Motor neuron (in vitro differentiated cells): ENCODE measurements around the gene TTC23L. TPM values are rescaled to one million over a fixed set of nuclear protein-coding genes. Genes with fewer than 3 reads are reported as not detected.

Source experiments
- ATAC-seq, 8 experiments: fragments of 200-7000 bp; cut with Tn5 transposase; replicated peaks in 6 of 8; 2 replicates each; pipeline ENCODE4 v1.8.0; 2021; ENCODE audit warnings: mild to moderate bottlenecking in 8 of 8, moderate library complexity in 8 of 8
- H3K27ac ChIP-seq, 2 donors: fragments of 250-450 bp; sonication (Bioruptor Pico); 2 replicates each; pipeline ENCODE4 v1.9.0; 2021; ENCODE audit warnings: antibody characterized with exemption in 2 of 2, mild to moderate bottlenecking in 2 of 2, moderate library complexity in 1 of 2
- H3K4me1 ChIP-seq, 2 donors: fragments of 250-450 bp; sonication (Bioruptor Pico); replicated peaks in 1 of 2; 2 replicates each; pipeline ENCODE4 v1.6.1; 2021; ENCODE audit warnings: antibody characterized with exemption in 2 of 2, mild to moderate bottlenecking in 2 of 2, moderate library complexity in 1 of 2
- H3K4me3 ChIP-seq, 5 donors: fragments of 250-450 bp; sonication (Bioruptor Pico); 2 replicates each; pipeline ENCODE4 v1.9.0; 2021; ENCODE audit warnings: antibody characterized with exemption in 5 of 5, mild to moderate bottlenecking in 5 of 5, moderate library complexity in 4 of 5
- WGBS, 10 experiments: fragments of 450-650 bp; shearing (Covaris generic); methylation state at CpG; one replicate each; pipeline ENCODE4 v1.0.0; 2022; 5-methylcytosine and 5-hydroxymethylcytosine counted together
- in situ Hi-C, 9 experiments: fragments of 400-800 bp; cut with MboI; loops; one replicate each; pipeline ENCODE4 v1.15.0; 2021; ENCODE audit warnings: low sequenced_read_pairs in 9 of 9, low pct_unique_long_range_greater_than_20kb in 2 of 9; ENCODE audit not compliant: unreplicated experiment in 9 of 9
- total RNA-seq, 8 experiments: library from RNA; unstranded; fragments of 300-600 nt; gene quantifications; 2 replicates each; pipeline versions ENCODE4 v1.2.3 to v1.2.4, GENCODE V29; 2022

TTC23L gene
- total RNA-seq, 8 experiments from 2014 or later, result 1.4 to 13.5 (median 1.9) TPM

DNA sequence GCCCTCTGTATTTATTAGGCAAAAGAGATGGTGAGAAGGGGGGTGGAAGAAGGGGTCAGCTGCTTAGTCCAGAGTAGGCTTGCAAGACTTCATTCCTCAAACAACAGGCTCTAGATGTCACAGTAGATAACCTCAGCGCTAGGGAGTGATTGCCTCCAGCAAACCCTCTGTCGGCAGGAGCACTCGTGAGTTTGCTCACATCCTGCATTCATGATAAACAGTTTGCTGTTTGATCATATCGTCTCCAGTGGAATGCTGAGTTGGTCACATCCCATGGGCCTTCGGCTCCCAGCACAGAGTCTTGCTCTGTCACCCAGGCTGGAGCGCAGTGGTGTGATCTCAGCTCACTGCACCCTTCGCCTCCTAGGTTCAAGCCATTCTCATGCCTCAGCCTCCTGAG lies 3.6 kb downstream of the TTC23L start:
- WGBS, 10 experiments, result 28 to 100% (median 92%) methylated on average over 1 to 6 of the region's 7 CpGs; no CpG with 5 or more reads in 2 of the 10 experiments
- Histone ChIP-seq H3K4me1 (peaks cover 3 to 9% of the 10 kb centered on the region in 2 donors), H3K4me3 (no peak overlapping the region), H3K27ac (no peak overlapping the region)
- in situ Hi-C loops, result no loop called here
- no peak for ATAC-seq

DNA sequence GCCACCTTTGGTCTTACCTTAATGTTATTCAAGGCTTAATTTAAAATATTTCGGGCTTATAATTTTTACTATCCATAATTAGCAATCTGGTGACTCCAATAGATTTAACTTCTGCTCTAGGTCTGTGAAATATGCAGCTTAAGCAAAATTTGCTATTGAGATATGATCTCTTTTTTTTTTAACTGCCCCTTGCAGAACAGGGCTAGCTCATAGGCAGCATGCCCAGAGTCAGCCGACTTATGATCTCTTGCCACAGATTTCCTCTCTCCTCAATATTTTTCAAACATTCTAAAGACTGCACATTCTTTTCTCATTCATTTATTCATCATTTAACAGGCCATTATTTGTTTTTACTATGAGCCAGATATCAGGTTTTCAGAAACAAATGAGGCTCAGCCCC lies 4.5 kb downstream of the TTC23L start:
- ATAC-seq, result no peak
- 18 to 100% (median 86%) methylated on average over 1 to 2 of the region's 2 CpGs; no CpG with 5 or more reads in 1 of the 10 experiments for WGBS, 10 experiments
- Histone ChIP-seq H3K4me1 (peaks cover 3 to 7% of the 10 kb centered on the region in 2 donors), H3K27ac (no peak overlapping the region), H3K4me3 (no peak overlapping the region)
- in situ Hi-C loops, result no loop called here

DNA sequence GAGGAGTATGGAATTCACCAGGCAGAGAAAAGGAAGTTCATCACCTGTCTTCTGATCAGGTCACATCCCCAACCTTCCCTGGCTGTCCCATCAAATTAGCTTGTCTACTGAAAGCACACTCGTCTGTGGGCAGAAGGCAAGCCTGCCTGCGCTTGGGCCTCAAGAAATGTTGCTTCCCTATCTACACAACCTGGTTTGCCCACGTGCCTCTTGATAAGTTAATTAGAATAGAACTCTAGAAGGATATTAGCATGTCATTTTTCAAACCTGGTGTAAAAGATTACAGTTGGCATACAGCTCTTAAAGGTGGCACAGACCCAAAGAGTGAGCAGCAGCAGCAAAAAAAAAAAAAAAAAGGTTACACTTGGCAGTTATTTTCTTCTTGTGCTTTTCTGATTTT lies 5.1 kb downstream of the TTC23L start:
- 50 to 100% (median 80%) methylated on average over 1 to 2 of the region's 3 CpGs; no CpG with 5 or more reads in 3 of the 10 experiments for WGBS, 10 experiments
- ATAC-seq, result no peak
- Histone ChIP-seq H3K4me1 (peaks cover 3 to 4% of the 10 kb centered on the region in 2 donors), H3K4me3 (no peak overlapping the region), H3K27ac (no peak overlapping the region)
- in situ Hi-C loops, result no loop called here

DNA sequence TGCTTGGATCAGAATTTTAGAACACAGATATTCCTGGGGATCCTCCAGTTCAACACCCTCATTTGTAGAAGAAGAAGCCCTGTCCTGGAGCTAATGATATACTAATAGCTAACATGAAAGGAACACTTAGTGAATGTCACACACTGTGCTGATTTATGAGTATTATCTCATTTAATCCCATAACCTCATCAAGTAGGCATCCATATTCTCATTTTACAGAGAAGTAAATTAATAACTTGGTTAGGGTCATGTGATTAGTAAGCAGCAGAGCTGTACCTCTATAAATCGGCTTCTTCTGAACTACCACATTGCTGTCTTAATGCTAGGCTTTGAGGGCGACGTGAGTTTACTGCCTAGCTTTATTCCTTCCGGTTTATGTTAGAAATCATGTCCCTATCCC lies 6.0 kb downstream of the TTC23L start:
- WGBS, 10 experiments, result 80 to 100% (median 100%) methylated on average over 1 to 3 of the region's 4 CpGs; no CpG with 5 or more reads in 3 of the 10 experiments
- in situ Hi-C loops, result no loop called here
- no peak for ATAC-seq
- Histone ChIP-seq H3K27ac (no peak overlapping the region), H3K4me1 (no peaks in the 10 kb centered on the region), H3K4me3 (no peak overlapping the region)

DNA sequence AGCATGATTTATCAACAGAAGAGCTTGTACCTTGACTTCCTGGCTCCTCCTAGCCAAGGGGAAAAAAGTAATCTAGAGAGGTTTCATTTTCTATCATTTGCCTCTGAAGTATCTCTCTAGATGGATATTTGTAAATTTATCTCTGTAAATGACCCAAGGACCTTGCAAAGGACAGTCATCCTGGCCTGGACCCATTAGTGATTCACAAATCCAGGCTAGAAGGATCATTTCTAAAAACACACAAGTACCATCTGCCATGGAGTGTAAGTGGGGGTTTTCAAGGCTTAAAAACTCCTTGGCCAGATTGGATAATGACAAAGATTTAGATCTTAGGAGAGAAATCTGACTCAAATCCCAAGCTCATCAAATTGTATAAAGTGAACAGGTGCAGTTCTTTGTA lies 8.1 kb downstream of the TTC23L start:
- no peak for ATAC-seq

DNA sequence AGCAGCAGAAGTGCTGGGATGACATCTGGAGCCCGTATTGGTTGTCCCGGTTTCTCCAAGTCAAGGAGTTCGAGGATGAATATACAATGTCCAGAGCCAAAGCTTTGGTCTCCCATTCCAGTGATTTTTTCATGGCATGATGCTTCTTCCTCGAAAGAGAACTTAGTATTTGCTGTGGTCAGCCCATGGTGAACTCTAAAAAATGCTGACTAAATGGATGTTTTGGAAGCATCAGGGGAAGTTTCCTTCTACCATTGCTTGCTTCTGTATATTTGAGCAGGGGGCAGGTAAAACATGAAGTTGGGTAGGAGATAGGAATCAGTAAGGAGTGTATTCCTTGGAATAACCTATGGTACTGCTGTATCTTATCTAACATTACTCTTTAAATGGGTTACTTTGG lies 8.6 kb downstream of the TTC23L start:
- 67 to 96% (median 83%) methylated on average over 1 to 4 of the region's 4 CpGs; no CpG with 5 or more reads in 3 of the 10 experiments for WGBS, 10 experiments
- Histone ChIP-seq H3K4me1 (no peaks in the 10 kb centered on the region), H3K27ac (no peak overlapping the region), H3K4me3 (no peak overlapping the region)
- in situ Hi-C loops, result no loop called here
- no peak for ATAC-seq

More for the DNA sequence above, 8.1 kb downstream of the TTC23L start:
- Histone ChIP-seq H3K27ac (no peak overlapping the region), H3K4me1 (no peaks in the 10 kb centered on the region), H3K4me3 (no peak overlapping the region)
- in situ Hi-C loops, result no loop called here

DNA sequence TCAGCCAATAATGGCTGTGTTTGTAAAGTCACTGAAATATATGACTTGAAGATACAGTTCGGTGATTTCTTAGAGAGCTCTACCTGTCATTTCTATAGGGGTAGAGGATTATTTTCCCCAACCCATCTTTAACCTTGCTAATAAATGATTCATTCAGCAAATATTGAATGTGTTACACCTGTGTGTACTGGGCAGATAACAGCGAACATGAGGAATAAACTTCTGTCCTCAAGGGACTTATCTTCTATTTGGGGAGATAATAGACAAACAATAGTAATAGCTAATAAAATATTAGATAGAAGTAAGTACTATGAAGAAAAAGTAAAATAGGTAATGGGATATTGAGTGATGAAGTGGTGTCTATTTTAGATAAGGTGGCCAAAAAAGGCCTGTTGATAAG lies 9.3 kb downstream of the TTC23L start:
- Histone ChIP-seq H3K27ac (no peak overlapping the region), H3K4me1 (no peaks in the 10 kb centered on the region), H3K4me3 (no peak overlapping the region)
- WGBS, 10 experiments, result 0 to 100% (median 93%) methylated on average over 1 to 2 of the region's 2 CpGs
- in situ Hi-C loops, result no loop called here
- ATAC-seq, result no peak

DNA sequence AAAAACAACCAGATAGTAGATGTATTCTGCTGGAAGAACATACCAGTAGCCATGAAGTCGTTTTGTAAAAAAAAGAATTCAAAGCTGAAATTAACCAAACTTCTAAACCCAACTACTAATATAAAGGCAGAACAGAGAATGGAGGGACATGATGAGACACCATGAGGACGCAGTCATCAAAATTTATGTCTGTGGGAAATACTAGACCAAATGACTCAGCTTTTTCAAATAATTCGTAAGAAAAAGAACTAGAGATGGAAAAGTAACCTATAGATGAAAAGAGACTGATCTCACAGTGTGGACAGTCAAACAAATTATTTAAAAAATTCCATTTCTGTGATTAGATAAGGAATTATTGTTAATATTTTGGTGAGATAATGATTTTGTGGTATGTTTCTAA lies 10.3 kb downstream of the TTC23L start:
- WGBS, 10 experiments, result 51 to 97% (median 89%) methylated on average over 2 to 3 of the region's 3 CpGs
- Histone ChIP-seq H3K4me3 (no peak overlapping the region), H3K27ac (no peak overlapping the region), H3K4me1 (peaks cover 0 to 4% of the 10 kb centered on the region in 2 donors)
- ATAC-seq, result no peak
- in situ Hi-C loops, result no loop called here

DNA sequence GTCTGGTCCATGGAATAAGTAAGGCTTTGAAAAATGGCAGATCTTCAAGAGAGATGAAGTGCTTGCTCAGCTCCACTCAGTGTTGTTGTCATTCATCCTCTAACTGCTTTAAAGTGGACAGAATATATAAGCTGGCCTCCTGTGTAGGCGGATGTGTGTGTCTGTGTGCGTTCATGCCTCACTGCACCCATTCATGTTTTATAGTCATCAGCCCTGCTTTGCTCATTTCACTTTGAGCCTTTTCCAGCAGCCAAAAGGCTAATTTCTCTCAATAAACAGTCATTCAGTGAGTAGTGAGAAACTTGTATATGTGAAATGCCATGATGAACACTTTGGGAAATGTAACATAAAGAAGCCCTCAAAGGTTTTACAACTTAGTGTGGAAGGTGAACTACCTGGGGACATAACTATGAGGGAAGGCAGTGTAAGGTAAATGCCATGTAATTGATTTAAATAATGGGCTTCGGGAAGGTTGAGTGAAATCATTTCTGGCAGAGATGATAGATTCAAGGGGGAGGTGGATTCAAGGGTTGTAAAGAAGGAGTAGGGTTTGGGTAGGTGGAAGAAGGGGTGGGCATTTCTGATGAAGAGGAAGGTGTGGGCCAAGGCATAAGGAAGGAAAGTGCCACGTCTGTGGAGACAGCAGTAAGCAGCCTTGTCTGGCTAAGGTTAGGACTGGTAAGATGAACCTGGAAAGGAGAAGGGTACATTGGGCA lies 15.7 kb downstream of the TTC23L start:
- 21 to 100% (median 40%) methylated on average over 1 to 4 of the region's 4 CpGs; no CpG with 5 or more reads in 2 of the 10 experiments for WGBS, 10 experiments

DNA sequence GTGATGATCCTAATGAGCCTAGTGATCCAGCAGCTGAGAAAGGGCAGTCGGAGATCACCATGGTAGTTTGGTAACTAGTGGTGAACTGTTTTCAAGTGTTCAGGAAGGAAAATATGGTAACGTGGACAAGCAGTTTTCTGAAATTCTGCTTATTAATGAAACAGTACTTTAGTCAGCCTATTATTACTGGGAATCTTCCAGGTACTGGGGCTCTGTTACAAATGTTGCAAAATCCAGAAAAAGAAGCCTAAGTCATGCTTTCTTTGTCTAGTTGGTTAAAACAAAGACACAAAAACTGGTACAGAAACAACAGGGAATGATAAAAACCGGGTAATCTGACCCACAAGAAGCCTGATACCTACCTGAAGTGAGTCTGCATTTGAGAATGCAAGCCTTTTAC lies 18.2 kb downstream of the TTC23L start:
- ATAC-seq, result no peak
- 31 to 100% (median 80%) methylated on average over 1 to 3 of the region's 3 CpGs for WGBS, 10 experiments
- Histone ChIP-seq H3K4me1 (peaks cover 5 to 16% of the 10 kb centered on the region in 2 donors), H3K4me3 (no peak overlapping the region), H3K27ac (no peak overlapping the region)
- in situ Hi-C loops, result no loop called here

More for the DNA sequence above, 15.7 kb downstream of the TTC23L start:
- Histone ChIP-seq H3K4me3 (no peak overlapping the region), H3K4me1 (peaks cover 5 to 13% of the 10 kb centered on the region in 2 donors), H3K27ac (no peak overlapping the region)
- in situ Hi-C loops, result no loop called here
- ATAC-seq, result peak in 5 of 8 experiments; percentile 87 to 100 (median 100)

DNA sequence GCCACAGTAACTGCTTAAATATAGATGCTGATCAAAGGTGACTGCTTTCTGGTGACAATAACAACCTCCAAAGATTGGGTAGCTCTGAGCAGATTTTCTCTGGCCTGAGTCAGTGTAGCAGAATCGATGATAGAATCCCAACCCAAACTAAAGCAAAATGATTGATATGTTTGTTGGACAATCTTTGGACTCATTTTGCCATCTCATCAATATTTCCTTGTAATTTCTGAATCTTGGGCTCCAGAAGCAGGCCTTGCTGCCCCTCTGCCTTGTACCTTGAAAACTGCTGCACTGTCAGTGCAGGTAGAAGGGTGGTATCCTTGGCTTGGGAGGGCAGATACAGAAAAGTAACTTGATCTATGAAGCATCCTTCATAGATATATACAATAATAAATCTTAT lies 18.9 kb downstream of the TTC23L start:
- 71 to 100% (median 81%) methylated on average over 1 of the region's 1 CpG; no CpG with 5 or more reads in 4 of the 10 experiments for WGBS, 10 experiments
- in situ Hi-C loops, result no loop called here
- no peak for ATAC-seq

DNA sequence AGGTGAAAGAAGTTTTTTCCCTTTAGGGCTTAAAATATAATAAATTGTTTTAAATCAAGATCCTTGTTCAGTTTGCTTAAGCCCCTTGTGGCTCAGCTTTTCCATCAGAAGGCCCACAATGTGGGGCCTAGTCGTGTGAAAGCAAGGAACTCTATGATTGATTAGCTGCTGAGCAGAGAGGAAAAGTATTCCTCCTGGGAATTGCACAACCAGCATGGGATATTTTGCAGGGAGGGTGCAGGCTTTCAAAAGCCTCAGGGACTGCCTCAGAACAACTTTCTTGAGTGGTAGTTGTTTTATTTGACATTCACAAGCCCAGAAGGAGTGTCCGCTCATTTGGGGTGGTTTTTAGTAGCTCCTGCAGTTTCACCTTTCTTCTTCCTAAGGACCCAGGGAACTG lies 19.8 kb downstream of the TTC23L start:
- WGBS, 10 experiments, result 20 to 100% (median 42%) methylated on average over 1 to 2 of the region's 2 CpGs; no CpG with 5 or more reads in 3 of the 10 experiments

More for the DNA sequence above, 18.9 kb downstream of the TTC23L start:
- Histone ChIP-seq H3K4me3 (no peak overlapping the region), H3K4me1 (peaks cover 5 to 16% of the 10 kb centered on the region in 2 donors), H3K27ac (no peak overlapping the region)

DNA sequence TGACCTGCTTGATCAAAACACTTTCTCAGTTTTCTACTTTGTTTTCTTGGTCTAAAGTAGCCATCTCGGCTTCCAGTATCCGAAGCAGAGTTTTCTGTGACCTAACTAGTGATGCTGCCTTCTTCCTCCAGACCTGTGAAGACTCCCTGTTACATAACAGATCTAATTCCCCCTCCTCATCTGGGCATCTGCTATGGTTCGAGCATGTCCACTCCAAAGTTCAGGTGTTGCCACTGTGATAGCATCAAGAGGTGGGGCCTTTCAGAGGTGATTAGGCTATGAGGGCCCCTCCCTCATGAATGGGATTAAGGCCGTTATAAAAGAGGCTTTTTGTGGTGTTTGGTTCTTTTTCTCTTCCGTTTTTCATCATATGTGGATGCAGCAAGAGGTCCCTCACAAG lies 20.3 kb downstream of the TTC23L start:
- no peak for ATAC-seq
- Histone ChIP-seq H3K27ac (no peak overlapping the region), H3K4me3 (no peak overlapping the region), H3K4me1 (peaks cover 13 to 20% of the 10 kb centered on the region in 2 donors)
- 45 to 68% (median 58%) methylated on average over 1 to 4 of the region's 5 CpGs; no CpG with 5 or more reads in 2 of the 10 experiments for WGBS, 10 experiments
- in situ Hi-C loops, result no loop called here

More for the DNA sequence above, 19.8 kb downstream of the TTC23L start:
- peaks cover 8 to 21% of the 10 kb centered on the region in 2 donors for H3K4me1 ChIP-seq
- ATAC-seq, result no peak
- no peak overlapping the region for H3K4me3 ChIP-seq
- no peak overlapping the region for H3K27ac ChIP-seq
- in situ Hi-C loops, result no loop called here

DNA sequence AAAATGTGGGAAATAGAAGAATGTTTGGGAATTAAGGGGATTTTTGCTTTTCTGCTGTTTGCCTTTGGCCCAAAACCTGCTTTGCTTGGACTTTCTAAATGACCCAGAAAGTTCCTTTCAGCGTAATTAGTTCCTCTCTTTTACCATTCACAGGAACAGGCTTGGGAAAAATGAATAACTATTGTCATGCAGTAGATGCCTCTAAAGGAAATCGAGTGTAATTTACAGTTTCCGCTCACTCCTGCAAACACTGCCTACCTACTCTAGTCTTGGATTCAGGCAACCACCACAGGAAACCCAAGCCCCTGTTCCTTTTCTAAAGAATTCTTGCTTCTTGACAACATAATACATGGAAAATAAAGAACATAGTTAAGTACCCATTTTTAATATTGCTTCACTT lies 25.0 kb downstream of the TTC23L start:
- in situ Hi-C loops, result no loop called here
- ATAC-seq, result peak in 2 of 8 experiments; percentile 22 to 38
- Histone ChIP-seq H3K27ac (no peak overlapping the region), H3K4me1 (peaks cover 15 to 28% of the 10 kb centered on the region in 2 donors), H3K4me3 (no peak overlapping the region)
- WGBS, 10 experiments, result 14 to 100% (median 52%) methylated on average over 1 to 3 of the region's 3 CpGs; no CpG with 5 or more reads in 2 of the 10 experiments
